Stimulated activated CD4-positive, alpha-beta T cell treated with anti-CD3 and anti-CD28 coated beads, TNF-alpha, amount 100 ng/mL, for 24 hours (primary cell): ENCODE measurements around the gene MRTFA.

ENCODE experiments used
- DNase-seq, 3 experiments: peaks; one replicate each; pipeline ENCODE4 v3.0.0-alpha.2; 2020; ENCODE audit warnings: low read depth in 3 of 3

Gene MRTFA

DNA sequence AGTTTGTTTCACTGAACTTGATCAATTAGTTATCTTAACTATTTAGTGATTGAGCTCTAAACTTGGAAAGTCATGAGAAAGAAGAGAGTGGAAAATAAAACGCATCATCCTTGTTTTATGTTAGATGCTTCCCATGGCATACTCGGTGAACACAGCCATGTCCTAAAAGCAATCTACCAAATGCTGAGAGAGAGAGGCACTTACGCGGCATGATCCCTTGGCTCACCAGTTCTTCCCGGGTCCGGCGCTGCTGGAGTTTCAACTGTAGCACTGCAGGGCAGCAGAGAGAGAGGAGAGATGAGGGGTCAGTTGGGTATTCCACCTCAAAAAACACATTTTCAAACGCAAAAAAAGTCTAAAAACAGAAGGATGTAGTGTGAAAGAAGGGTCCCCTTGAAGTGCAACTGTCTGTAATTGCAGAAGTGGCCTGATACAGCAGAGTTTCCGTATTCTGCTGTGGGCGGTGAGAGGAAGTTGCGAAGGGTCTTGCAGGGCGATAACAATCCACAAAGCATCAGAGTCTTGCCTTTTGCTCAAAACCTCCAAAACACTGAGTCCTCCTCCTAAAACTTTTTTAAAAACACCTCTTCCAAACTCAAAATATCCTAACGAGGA, 173.4 kb downstream of the MRTFA start:
- peak in 2 of 3 experiments; percentile 26 to 40 for DNase-seq

DNA sequence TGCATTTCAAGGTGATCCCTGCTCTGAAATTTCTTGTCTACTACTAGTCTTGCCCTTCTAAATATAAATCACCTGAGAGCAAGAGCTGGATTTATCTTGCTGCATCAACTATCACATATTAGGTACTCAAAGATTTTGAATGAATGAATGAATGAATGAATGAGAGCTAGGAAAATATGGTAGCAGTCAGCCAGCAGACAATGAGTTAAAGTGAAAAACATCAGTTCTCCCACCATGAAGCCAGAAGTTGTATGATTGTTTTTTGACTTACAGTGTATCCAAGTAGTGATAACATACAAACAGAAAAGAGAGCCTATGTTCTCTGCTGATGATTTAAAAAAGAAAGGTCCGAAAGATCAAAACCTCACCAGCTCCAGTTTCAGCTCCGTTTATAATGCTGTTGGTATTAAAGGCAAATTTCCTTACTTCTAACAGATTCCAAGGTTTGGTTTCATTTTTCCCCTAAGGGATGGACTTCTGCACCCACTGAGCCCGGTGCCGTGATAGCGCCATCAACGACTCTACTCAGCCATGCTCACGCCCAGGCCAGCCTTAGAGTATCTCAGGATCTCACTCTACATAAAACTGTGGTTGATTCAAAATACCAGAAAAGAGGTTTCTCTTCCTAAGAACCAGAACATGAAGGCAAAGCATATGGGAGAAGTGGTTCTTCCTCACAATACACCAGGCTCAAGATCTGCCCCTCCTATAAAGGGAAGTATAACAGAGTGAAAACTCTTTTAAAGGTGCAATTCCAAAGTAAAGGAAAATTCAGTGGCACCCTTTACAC, 174.1 kb downstream of the MRTFA start:
- peak in 1 of 3 experiments; percentile 18 for DNase-seq

DNA sequence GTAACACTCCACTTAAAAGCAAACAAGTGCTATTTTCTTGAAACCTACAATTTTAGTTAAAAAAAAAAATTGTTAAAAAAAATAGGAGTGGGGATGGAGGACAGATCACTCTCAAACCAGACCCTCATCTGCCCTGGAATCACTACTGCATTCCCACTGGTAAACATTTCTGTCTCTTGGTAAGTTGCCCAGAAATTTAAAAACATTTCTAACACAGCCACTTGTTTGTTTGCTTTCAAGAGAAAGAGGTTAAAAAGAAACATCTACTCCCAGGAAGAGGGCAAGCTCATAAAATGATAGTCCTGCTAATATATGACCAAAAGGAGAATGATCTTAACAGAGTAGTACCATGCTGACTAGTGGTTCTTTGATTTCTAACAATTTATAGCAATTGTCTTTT, 182.8 kb downstream of the MRTFA start:
- DNase-seq = no peak

GRCh38 chr22:40452730-40453487, 183.6 kb downstream of the MRTFA start:
- DNase-seq = no peak

GRCh38 chr22:40451210-40451609, 185.3 kb downstream of the MRTFA start:
- DNase-seq = no peak

- DNase-seq = no peak
Observed at GRCh38 chr22:40450616-40451015, 185.9 kb downstream of the MRTFA start.

- DNase-seq = no peak
Observed at GRCh38 chr22:40449676-40450035, 186.9 kb downstream of the MRTFA start.

DNA sequence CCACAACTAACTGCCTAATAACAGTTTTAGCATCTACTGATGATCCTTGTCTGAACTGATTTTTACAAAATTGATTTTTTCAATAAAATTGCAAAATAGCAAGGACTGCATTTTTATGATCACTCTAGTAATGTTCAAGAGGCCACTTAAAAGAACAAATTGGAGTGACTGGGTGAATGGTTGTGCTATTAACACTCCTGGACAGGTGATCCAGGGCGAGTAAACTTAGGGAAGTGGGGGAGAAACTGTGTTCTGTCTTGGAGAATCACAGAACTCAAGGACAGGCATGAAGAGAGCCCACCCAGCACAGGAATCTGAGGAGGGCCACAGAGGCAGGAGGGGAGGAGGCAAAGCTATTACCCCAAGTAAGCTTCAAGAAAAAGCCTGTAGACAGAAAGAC, 190.3 kb downstream of the MRTFA start:
- no peak for DNase-seq

DNA sequence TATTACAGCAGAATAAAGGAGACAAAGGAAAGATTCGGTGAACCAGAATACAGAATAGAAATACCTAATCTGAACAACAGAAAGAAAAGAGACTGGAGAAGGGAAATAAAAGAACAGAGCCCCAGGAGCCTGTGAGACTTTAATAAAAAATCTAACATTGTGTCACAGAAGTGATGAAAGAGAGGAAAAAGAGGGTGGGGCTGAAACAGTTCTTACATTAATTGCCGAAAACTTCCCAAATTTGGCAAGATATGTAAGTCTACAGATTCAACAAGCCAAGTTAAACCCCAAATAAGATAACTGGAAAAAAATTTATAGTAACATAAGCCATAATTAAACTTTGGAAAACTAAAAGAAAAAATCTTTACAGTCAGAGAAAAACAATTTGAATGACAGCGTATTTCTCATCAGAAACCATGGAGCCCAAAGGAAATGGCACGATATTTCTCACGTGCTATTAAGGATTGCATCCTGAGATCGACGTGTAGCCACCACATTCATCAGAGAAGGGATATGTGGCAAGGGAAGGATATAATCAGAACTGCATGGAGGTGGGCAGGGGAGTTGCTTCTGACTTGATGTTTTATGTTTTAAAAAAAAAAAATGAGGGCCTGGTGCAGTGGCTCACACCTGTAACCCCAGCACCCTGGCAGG, 192.2 kb downstream of the MRTFA start:
- no peak for DNase-seq

GRCh38 chr22:40443732-40444131, 192.8 kb downstream of the MRTFA start:
- DNase-seq = no peak

- DNase-seq = no peak
Observed at GRCh38 chr22:40441761-40442390, 194.6 kb downstream of the MRTFA start.

GRCh38 chr22:40436505-40437431, 199.8 kb downstream of the MRTFA start:
- DNase-seq = peak in 1 of 3 experiments; percentile 20

GRCh38 chr22:40434745-40435144, 201.8 kb downstream of the MRTFA start:
- no peak for DNase-seq

GRCh38 chr22:40434106-40434505, 202.4 kb downstream of the MRTFA start:
- no peak for DNase-seq

- DNase-seq = no peak
Observed at GRCh38 chr22:40433416-40434090, 203.0 kb downstream of the MRTFA start.

DNA sequence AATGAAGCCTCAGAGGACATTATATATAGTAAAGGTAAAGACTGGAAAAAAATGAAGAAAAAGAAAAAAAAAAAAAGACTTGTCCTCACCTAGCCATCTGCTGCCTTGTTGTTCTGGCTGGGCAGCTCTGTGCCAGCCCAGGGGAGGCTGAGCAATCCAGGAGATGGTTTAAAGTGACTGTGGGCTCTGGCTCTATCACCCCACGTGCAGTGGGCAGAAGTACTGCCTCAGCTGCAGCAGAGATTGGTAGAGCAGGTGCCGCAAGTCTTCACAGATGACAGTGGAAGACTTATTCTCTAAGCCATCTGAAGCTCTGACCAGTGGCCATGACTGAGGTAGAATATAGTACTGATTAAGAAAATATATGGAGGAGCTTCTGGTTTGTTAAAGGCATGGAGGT, 203.9 kb downstream of the MRTFA start:
- no peak for DNase-seq

DNA sequence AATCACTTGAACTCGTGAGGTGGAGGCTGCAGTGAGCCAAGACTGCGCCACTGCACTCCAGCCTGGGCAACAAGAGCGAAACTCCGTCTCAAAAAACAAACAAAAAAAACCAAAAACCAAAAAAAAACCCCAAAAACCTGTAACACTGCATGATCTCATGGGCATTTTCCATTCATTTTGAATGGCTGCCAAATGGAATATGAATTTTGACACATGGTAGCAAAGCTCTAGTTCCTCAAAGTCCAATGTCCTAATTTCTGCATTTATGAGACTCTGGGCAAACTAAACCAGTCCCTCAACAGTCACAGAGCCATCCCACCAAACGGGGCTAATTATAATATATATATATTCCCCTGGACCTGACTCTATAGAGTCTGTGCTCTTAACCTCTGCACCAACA, 204.4 kb downstream of the MRTFA start:
- DNase-seq = no peak

DNA sequence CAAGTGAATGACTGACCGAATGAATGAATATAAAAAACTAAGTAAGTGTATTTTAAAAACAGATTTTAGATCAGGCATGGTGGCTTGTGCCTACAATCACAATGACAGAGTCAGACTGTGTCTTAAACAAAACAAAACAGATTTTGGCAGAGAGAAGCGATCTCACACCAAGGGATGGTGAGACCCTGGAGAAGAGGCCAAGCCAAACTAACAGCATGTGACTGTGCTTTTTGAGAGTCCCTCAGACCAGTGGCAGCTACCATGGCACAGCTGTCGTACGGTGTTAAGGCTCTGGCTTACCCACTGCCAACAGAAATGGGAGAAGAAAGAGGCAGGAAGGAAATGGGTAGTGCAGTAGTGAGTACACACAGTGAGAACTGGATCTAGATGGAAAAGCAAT, 205.5 kb downstream of the MRTFA start:
- no peak for DNase-seq

GRCh38 chr22:40429481-40429880, 207.0 kb downstream of the MRTFA start:
- DNase-seq = no peak

- no peak for DNase-seq
Observed at GRCh38 chr22:40428796-40429195, 207.7 kb downstream of the MRTFA start.
